Neural cell (in vitro differentiated cells): ENCODE measurements around the gene TAMM41. TPM values are rescaled to one million over a fixed set of nuclear protein-coding genes. Genes with fewer than 3 reads are reported as not detected.

Source experiments
- H2AFZ ChIP-seq: fragments of 200-600, 300-800 bp; sonication (generic), shearing (Covaris generic); 2 replicates; pipeline ENCODE4 v1.6.0; 2014; ENCODE audit warnings: low read depth, mild to moderate bottlenecking, antibody characterized with exemption, low read length, moderate library complexity
- H3F3A ChIP-seq: fragments of 200-600 bp; shearing (Covaris generic); 2 replicates; pipeline ENCODE4 v1.6.1; 2016; ENCODE audit warnings: mild to moderate bottlenecking, moderate library complexity, mixed read lengths, antibody characterized with exemption, low read length; ENCODE audit not compliant: insufficient read depth, poor library complexity, severe bottlenecking
- H3K27ac ChIP-seq: fragments of 200-600, 300-800 bp; sonication (generic), shearing (Covaris generic); 2 replicates; pipeline ENCODE4 v1.5.1; 2014; ENCODE audit warnings: mild to moderate bottlenecking, low read length, moderate library complexity
- H3K27me3 ChIP-seq: fragments of 300-800, 200-600 bp; sonication (generic), shearing (Covaris generic); 2 replicates; pipeline ENCODE4 v1.6.0; 2014; ENCODE audit warnings: mild to moderate bottlenecking, low read depth, low read length, moderate library complexity; ENCODE audit not compliant: insufficient read depth
- H3K36me3 ChIP-seq: fragments of 300-800, 200-600 bp; sonication (generic), shearing (Covaris generic); 2 replicates; pipeline ENCODE4 v1.5.1; 2014; ENCODE audit warnings: mild to moderate bottlenecking, antibody characterized with exemption, low read length, moderate library complexity; ENCODE audit not compliant: insufficient read depth
- H3K4me2 ChIP-seq: fragments of 300-800, 200-600 bp; sonication (generic), shearing (Covaris generic); 2 replicates; pipeline ENCODE4 v1.6.0; 2014; ENCODE audit warnings: mild to moderate bottlenecking, low read length
- H3K4me3 ChIP-seq: fragments of 300-800, 200-600 bp; sonication (generic), shearing (Covaris generic); 2 replicates; pipeline ENCODE4 v1.5.1; 2014; ENCODE audit warnings: mild to moderate bottlenecking, low read length, moderate library complexity
- H3K79me2 ChIP-seq: fragments of 200-600 bp; shearing (Covaris generic); replicated peaks from 2 replicates; pipeline ENCODE4 v1.6.0; 2014; ENCODE audit warnings: mild to moderate bottlenecking, low read length, moderate library complexity; ENCODE audit not compliant: insufficient read depth
- H3K9ac ChIP-seq: fragments of 300-800, 200-600 bp; sonication (generic), shearing (Covaris generic); 2 replicates; pipeline ENCODE4 v1.6.1; 2016; ENCODE audit warnings: mild to moderate bottlenecking, low read length, mixed read lengths
- H3K9me2 ChIP-seq: fragments of 200-600 bp; shearing (Covaris generic); 2 replicates; pipeline ENCODE4 v1.6.1; 2016; ENCODE audit warnings: mild to moderate bottlenecking, low read length, mixed read lengths; ENCODE audit not compliant: insufficient read depth
- H3K9me3 ChIP-seq: fragments of 200-600, 300-800 bp; sonication (generic), shearing (Covaris generic); 2 replicates; pipeline ENCODE4 v1.6.1; 2016; ENCODE audit warnings: mild to moderate bottlenecking, mixed run types, low read length, moderate library complexity, mixed read lengths
- H4K20me1 ChIP-seq: fragments of 200-600 bp; shearing (Covaris generic); 2 replicates; pipeline ENCODE4 v1.6.1; 2016; ENCODE audit warnings: mild to moderate bottlenecking, mixed run types; ENCODE audit not compliant: insufficient read depth
- CTCF ChIP-seq: fragments of 450-650 bp; IDR thresholded peaks from 2 replicates; pipeline ENCODE4 v1.5.1; 2014; ENCODE audit warnings: antibody characterized with exemption, mild to moderate bottlenecking, moderate library complexity; ENCODE audit not compliant: poor library complexity, severe bottlenecking
- EP300 ChIP-seq: fragments of 450-650 bp; conservative IDR thresholded peaks from 2 replicates; pipeline ENCODE4 v1.6.1; 2014; ENCODE audit warnings: antibody characterized with exemption, mild to moderate bottlenecking, moderate library complexity; ENCODE audit not compliant: poor library complexity, severe bottlenecking
- EZH2 ChIP-seq: fragments of 200-600, 300-800 bp; shearing (Covaris generic), sonication (generic); IDR thresholded peaks from 2 replicates; pipeline ENCODE4 v1.6.1; 2014; ENCODE audit warnings: antibody characterized with exemption, low read length, borderline replicate concordance, mild to moderate bottlenecking; ENCODE audit not compliant: insufficient read depth, poor library complexity, severe bottlenecking
- MXI1 ChIP-seq: fragments of 450-650 bp; conservative IDR thresholded peaks from 2 replicates; pipeline ENCODE4 v1.6.1; 2014; ENCODE audit warnings: antibody characterized with exemption, mild to moderate bottlenecking; ENCODE audit not compliant: poor library complexity, severe bottlenecking
- POLR2AphosphoS5 ChIP-seq: IDR thresholded peaks from 2 replicates; pipeline ENCODE4 v1.6.1; 2012
- RAD21 ChIP-seq: fragments of 450-650 bp; conservative IDR thresholded peaks from 2 replicates; pipeline ENCODE4 v1.6.1; 2014; ENCODE audit warnings: antibody characterized with exemption, mild to moderate bottlenecking, moderate library complexity
- REST ChIP-seq: IDR thresholded peaks from 2 replicates; pipeline ENCODE4 v1.6.1; 2012; ENCODE audit warnings: borderline replicate concordance
- SMC3 ChIP-seq: fragments of 450-650 bp; conservative IDR thresholded peaks from 2 replicates; pipeline ENCODE4 v1.6.1; 2014; ENCODE audit warnings: antibody characterized with exemption, mild to moderate bottlenecking, moderate library complexity; ENCODE audit not compliant: poor library complexity
- TAF1 ChIP-seq: IDR thresholded peaks from 2 replicates; pipeline ENCODE4 v1.6.1; 2012; ENCODE audit warnings: low read depth
- polyA plus RNA-seq: library from polyadenylated mRNA; depleted of rRNA; stranded (reverse); fragments of >200 nt; gene quantifications from 2 replicates; pipeline ENCODE4 v1.2.3, GENCODE V29; 2014

TAMM41 gene
- polyA plus RNA-seq, 1 donor from 2014 or later = 3.1 TPM

DNA sequence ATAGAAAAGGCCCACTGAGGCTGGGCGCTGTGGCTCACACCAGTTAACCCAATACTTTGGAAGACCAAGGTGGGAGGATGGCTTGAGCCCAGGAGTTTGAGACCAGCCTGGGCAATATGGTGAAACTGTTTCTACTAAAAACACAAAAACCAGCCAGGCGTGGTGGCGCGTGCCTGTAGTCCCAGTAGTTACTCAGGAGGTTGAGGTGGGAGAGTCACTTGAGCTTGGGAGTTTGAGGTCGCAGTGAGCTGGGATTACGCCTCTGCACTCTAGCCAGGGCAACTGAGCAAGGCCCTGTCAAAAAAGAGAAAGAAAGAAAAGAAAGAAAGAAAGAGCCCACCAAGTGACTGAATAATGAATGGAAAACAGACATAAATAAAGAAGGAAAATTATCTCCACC is 32.0 kb downstream of the TAMM41 start:
- H3K9me2 ChIP-seq = no peaks in the 10 kb centered on the region
- H3K4me2 ChIP-seq = no peak overlapping the region
- peaks cover 4% of the 10 kb centered on the region for H3K36me3 ChIP-seq
- H3K9ac ChIP-seq = no peak overlapping the region
- no peak overlapping the region for H3K27ac ChIP-seq
- H3K9me3 ChIP-seq = no peaks in the 10 kb centered on the region
- no peak for TF ChIP-seq EP300
- no peak for TF ChIP-seq EZH2
- TF ChIP-seq REST = no peak
- TF ChIP-seq SMC3 = no peak
- no peak for TF ChIP-seq CTCF
- no peak for TF ChIP-seq POLR2AphosphoS5
- no peak for TF ChIP-seq TAF1
- no peak for TF ChIP-seq RAD21
- no peak for TF ChIP-seq MXI1
- no peak overlapping the region for H3K4me3 ChIP-seq
- no peaks in the 10 kb centered on the region for H3K79me2 ChIP-seq
- H2AFZ ChIP-seq = no peak overlapping the region
- no peaks in the 10 kb centered on the region for H4K20me1 ChIP-seq
- H3F3A ChIP-seq = no peaks in the 10 kb centered on the region
- H3K27me3 ChIP-seq = no peaks in the 10 kb centered on the region

DNA sequence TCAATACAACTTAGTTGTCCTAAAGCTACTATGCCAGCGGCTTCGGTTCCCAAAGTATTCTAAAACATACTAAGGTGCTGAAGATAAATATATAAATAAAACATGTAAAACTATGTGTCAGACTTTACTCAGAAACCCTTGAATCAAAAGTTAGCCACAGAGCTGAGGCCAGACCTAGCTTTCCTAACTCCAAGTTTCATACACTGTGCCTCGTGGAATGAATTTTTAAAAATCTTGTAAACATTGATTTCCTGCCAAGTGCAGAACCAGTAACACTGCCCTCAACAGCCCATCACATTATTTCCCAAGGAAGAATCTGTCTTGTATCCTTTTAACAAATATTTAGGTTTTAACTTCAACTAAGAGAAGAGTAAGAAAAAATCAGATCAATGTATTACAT is 36.4 kb downstream of the TAMM41 start:
- Histone ChIP-seq H3K27me3 (no peaks in the 10 kb centered on the region), H3F3A (no peaks in the 10 kb centered on the region), H3K9ac (no peak overlapping the region), H3K79me2 (no peaks in the 10 kb centered on the region), H3K4me2 (no peak overlapping the region), H3K36me3 (no peaks in the 10 kb centered on the region), H3K9me2 (no peaks in the 10 kb centered on the region), H2AFZ (no peak overlapping the region), H3K27ac (no peak overlapping the region), H3K4me3 (no peak overlapping the region), H4K20me1 (no peaks in the 10 kb centered on the region), H3K9me3 (no peaks in the 10 kb centered on the region)
- TF ChIP-seq POLR2AphosphoS5 (no peak), SMC3 (no peak), CTCF (no peak), EZH2 (no peak), REST (no peak), TAF1 (no peak), RAD21 (no peak), EP300 (no peak), MXI1 (no peak)
